Hypothalamus (tissue), 51 donors: Measurements from ENCODE around the gene GPR137B.
"Not testable (repeated sequence)": the region's sequence is repeated elsewhere in the genome, so short reads cannot be mapped to it uniquely, and the experiment has no call there.

ENCODE experiments used
- DNase-seq, 51 donors: peaks; one replicate each; lab custom pipeline; 2025; lab: John Stamatoyannopoulos, UW

The GPR137B gene

GRCh38 chr1:236156512-236157208, 14.3 kb downstream of the GPR137B start:
- DNase-seq = peak in 2 of 51 donors; percentile 19 to 31

- DNase-seq = not testable (repeated sequence)
These were observed 15.7 kb downstream of the GPR137B start for GRCh38 chr1:236158072-236158471.

GRCh38 chr1:236158719-236159118, 16.4 kb downstream of the GPR137B start:
- DNase-seq = no peak

GRCh38 chr1:236159704-236160539, 17.6 kb downstream of the GPR137B start:
- DNase-seq = no peak

- no peak for DNase-seq
These were observed 18.3 kb downstream of the GPR137B start for GRCh38 chr1:236160540-236161127.

- DNase-seq = no peak
These were observed 18.9 kb downstream of the GPR137B start for GRCh38 chr1:236161230-236161629.

GRCh38 chr1:236161755-236162154, 19.4 kb downstream of the GPR137B start:
- not testable (repeated sequence) for DNase-seq

GRCh38 chr1:236163463-236164153, 21.3 kb downstream of the GPR137B start:
- no peak for DNase-seq

- no peak for DNase-seq
These were observed 21.9 kb downstream of the GPR137B start for GRCh38 chr1:236164273-236164672.

GRCh38 chr1:236165238-236165981, 23.1 kb downstream of the GPR137B start:
- DNase-seq = no peak

GRCh38 chr1:236166041-236166440, 23.7 kb downstream of the GPR137B start:
- DNase-seq = no peak

GRCh38 chr1:236167154-236167553, 24.8 kb downstream of the GPR137B start:
- DNase-seq = no peak

GRCh38 chr1:236167578-236167977, 25.2 kb downstream of the GPR137B start:
- DNase-seq = no peak

- no peak for DNase-seq
These were observed 26.5 kb downstream of the GPR137B start for GRCh38 chr1:236168716-236169429.

- no peak for DNase-seq
These were observed 29.8 kb downstream of the GPR137B start for GRCh38 chr1:236172041-236172579.

GRCh38 chr1:236173174-236173767, 30.9 kb downstream of the GPR137B start:
- DNase-seq = no peak

GRCh38 chr1:236175642-236176336, 33.5 kb downstream of the GPR137B start:
- no peak for DNase-seq
